Measurements from ENCODE around the gene MYO6. TPM values are rescaled to one million over a fixed set of nuclear protein-coding genes. Genes with fewer than 3 reads are reported as not detected.

The MYO6 gene
- total RNA-seq, 2 donors from 2014 or later: 3.6 to 5.9 TPM

- TF ChIP-seq CTCF (IDR thresholded peaks at IDR 0.05): no peak
- no peaks in the 10 kb centered on the region for H3K36me3 ChIP-seq
- H3K27ac ChIP-seq: no peak overlapping the region
Observed at GRCh38 chr6:75759207-75759606, 10.2 kb downstream of the MYO6 start.

GRCh38 chr6:75760320-75760719 lies 11.3 kb downstream of the MYO6 start:
- Histone ChIP-seq H3K27me3 (no peaks in the 10 kb centered on the region), H3K36me3 (no peaks in the 10 kb centered on the region), H3K27ac (no peak overlapping the region), H3K4me3 (no peak overlapping the region), H3K9me3 (no peaks in the 10 kb centered on the region), H3K4me1 (no peaks in the 10 kb centered on the region)
- no peak for TF ChIP-seq CTCF (IDR thresholded peaks at IDR 0.05)
- DNase-seq (ENCODE audit: low spot score): no peak

More at GRCh38 chr6:75759207-75759606, 10.2 kb downstream of the MYO6 start:
- Histone ChIP-seq H3K9me3 (no peaks in the 10 kb centered on the region), H3K4me3 (no peak overlapping the region), H3K27me3 (no peaks in the 10 kb centered on the region), H3K4me1 (no peaks in the 10 kb centered on the region)
- no peak for DNase-seq (ENCODE audit: low spot score)

GRCh38 chr6:75761489-75761888 lies 12.4 kb downstream of the MYO6 start:
- DNase-seq (ENCODE audit: low spot score): no peak
- Histone ChIP-seq H3K9me3 (no peaks in the 10 kb centered on the region), H3K4me3 (no peak overlapping the region), H3K27ac (no peak overlapping the region), H3K36me3 (no peaks in the 10 kb centered on the region), H3K4me1 (no peaks in the 10 kb centered on the region), H3K27me3 (no peaks in the 10 kb centered on the region)
- no peak for TF ChIP-seq CTCF (IDR thresholded peaks at IDR 0.05)

GRCh38 chr6:75762063-75762462 lies 13.0 kb downstream of the MYO6 start:
- no peak for DNase-seq (ENCODE audit: low spot score)
- no peak overlapping the region for H3K27ac ChIP-seq
- H3K9me3 ChIP-seq: no peaks in the 10 kb centered on the region
- no peaks in the 10 kb centered on the region for H3K36me3 ChIP-seq
- no peaks in the 10 kb centered on the region for H3K27me3 ChIP-seq
- no peak for TF ChIP-seq CTCF (IDR thresholded peaks at IDR 0.05)
- H3K4me3 ChIP-seq: no peak overlapping the region
- H3K4me1 ChIP-seq: no peaks in the 10 kb centered on the region

GRCh38 chr6:75766387-75766786 lies 17.3 kb downstream of the MYO6 start:
- no peaks in the 10 kb centered on the region for H3K27me3 ChIP-seq
- no peak overlapping the region for H3K4me3 ChIP-seq
- H3K9me3 ChIP-seq: no peaks in the 10 kb centered on the region
- H3K27ac ChIP-seq: no peak overlapping the region
- no peaks in the 10 kb centered on the region for H3K36me3 ChIP-seq
- H3K4me1 ChIP-seq: no peaks in the 10 kb centered on the region
- no peak for DNase-seq (ENCODE audit: low spot score)
- TF ChIP-seq CTCF (IDR thresholded peaks at IDR 0.05): no peak

- Histone ChIP-seq H3K27ac (no peak overlapping the region), H3K4me3 (no peak overlapping the region), H3K27me3 (no peaks in the 10 kb centered on the region), H3K9me3 (no peaks in the 10 kb centered on the region), H3K36me3 (no peaks in the 10 kb centered on the region), H3K4me1 (peaks cover 0 to 6% of the 10 kb centered on the region in 2 donors)
- no peak for TF ChIP-seq CTCF (IDR thresholded peaks at IDR 0.05)
- DNase-seq (ENCODE audit: low spot score): no peak
Observed at GRCh38 chr6:75770844-75771243, 21.8 kb downstream of the MYO6 start.

All from right atrium auricular region (tissue), 2 donors.